HL-60/S4 treated with retinoic acid at 250 ng/mL for 4 days and 3 days (cell line): Measurements from ENCODE around the gene ZNF469.

ENCODE experiments used
- in situ Hi-C: fragments of 300-500 bp; cut with MboI; formaldehyde crosslinking; loops from 2 replicates; pipeline ENCODE4 v1.7.0; 2022; ENCODE audit warnings: low sequenced_read_pairs

ZNF469 gene

DNA sequence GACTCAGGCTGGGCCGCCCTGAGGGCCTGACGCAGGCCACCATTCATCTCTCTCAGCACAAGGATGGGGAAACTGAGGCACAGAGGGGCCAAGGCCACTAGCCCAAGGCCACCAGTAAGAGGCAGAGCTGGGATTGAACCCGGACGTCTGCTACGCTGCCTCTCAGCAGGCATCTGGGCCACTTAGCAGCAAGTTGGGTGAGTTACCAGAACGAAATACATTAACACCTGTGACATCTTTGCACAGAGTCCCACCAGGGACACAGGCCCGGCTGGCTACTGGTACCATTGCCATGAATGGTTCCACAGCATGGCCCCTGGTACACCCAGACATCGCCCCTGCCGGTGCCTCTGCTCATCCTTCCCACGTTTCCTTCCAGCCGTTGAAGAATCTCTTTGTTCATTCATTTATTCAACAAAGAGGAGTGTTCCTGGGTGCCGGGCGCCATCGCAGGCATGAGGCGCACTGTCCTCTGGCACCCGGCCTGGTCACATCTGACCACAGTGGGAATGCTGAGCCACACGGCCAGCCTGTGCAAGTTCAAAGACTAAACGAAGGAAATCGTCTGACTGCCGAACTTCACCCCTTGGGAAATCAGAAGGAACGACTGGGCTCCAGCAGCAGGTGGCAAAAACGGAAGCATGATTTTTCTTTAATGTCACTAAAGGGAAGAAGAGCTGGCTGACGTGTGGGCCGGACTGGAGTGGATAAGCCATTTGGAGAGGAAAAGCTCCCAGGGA, 7.4 kb upstream of the ZNF469 start:
- in situ Hi-C loops, result no loop called here

DNA sequence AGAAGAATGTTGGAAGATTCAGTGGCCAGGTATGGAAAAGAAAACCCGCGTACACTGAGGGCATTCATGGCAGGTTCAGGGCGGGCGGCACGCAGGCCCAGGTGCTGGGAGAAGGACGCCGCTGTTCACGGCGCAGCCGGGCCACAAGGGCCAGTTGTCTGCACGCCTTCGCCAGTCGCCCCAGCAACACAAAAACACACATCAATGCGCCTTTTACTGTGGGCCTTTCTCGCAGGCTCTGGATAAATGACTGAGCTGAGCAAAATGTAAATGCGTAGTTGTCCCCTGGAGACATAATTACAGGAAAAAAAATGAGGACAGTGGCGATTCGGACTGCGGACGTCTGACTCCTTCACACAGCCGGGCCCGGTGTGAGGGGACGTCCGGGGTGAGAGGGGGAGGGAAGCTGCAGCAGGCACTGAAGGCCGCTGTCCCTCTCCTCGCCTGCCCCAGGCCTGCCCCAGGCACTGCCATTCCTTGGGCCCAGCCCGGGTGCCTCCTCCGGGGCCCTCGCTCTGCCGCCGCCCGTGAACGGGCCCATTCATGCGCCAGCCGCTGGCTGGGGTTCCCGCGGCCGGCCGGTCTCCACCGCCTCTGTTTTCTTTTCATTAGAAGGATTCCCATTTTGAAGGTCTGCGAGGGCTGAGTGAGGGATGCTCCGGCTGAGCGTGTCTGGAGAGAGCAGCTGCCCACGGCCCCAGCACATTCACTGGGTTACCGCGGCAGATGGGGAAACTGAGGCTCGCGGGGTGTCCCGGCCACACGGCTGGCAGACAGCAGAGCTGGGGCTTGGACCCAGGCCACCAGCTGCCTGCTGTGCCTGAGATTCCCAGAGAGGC, 6.5 kb upstream of the ZNF469 start:
- in situ Hi-C loops, result no loop called here

DNA sequence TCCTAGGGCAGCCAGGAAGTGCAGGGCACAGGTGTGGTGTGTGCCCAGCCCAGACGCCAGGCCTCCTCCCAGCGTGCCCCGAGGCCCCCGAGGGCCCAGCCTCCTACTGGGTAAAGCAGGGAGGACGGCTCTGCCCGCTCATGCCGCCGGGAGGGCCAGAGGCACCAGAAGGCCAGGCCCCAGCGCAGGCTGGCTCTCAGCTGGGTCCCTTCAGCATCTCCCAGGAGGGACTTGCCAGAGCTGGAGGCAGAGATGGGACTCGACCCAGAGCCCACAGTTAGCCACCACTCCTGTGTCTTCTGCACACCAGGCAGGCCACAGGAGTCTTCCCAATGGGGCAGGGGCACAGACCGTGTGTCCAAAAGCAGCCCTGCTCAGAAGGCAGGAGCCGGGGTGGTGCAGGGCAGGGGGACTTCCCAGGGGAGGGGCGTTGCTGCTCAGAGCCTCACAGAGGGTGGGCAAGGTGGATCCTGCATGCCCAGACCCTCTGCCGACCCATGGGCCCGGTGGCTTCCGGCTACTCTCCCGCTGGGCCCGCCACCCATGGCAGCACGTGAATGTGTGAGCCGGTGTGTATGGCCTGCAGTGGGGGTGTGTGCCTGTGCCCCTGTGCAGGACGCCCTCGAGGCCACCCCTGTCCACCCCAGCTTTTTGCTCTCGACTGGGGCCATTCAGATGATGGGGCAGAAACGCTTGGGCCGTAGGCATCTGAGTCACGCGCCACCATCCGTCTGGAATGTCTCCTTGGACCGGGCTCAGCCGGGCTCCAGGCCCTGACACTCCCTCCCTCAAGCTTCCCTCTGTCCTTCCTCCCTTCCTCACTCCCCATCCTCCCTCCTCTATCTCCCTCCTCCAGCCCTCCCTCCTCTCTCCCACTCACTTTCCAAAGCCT, 5.7 kb upstream of the ZNF469 start:
- in situ Hi-C loops, result no loop called here

DNA sequence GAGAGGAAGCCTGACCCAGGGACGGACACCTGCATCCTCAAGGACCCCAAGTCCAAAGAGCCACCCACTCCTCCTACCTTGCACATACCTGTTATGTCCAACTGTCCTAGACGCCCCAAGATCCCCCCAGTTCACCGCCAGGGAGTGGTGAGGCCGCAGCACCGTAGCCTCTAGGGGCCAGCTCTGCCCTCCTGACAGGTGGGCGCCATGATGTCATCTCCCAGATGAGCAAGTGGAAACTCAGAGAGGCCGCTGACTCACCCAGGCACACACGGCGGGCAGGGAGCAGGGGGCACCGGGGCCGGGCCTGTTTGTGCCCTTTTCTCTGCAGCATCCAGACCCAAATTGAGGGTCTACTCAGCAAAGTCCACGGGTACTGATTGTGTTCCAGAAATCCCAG, 4.8 kb upstream of the ZNF469 start:
- in situ Hi-C loops, result no loop called here

DNA sequence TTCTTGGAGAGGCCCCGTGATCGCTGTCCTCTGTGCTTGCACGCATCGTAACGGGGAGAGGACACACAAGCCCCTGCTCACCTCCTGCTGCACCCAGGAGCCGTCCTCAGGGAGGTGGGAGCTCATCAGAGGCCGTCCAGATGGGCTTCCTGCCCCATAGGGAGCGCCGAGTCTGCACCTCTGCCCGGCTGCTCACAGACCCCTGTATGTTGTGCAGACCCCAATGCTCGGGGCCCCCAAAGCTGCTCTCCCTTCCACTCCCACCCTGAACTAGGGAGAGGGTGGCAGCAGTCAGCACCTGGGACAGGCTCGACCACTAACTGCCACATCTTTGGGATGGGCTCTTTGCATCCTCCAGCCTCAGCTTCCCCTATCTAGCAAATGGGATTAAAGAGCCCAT, 4.4 kb upstream of the ZNF469 start:
- in situ Hi-C loops, result no loop called here

DNA sequence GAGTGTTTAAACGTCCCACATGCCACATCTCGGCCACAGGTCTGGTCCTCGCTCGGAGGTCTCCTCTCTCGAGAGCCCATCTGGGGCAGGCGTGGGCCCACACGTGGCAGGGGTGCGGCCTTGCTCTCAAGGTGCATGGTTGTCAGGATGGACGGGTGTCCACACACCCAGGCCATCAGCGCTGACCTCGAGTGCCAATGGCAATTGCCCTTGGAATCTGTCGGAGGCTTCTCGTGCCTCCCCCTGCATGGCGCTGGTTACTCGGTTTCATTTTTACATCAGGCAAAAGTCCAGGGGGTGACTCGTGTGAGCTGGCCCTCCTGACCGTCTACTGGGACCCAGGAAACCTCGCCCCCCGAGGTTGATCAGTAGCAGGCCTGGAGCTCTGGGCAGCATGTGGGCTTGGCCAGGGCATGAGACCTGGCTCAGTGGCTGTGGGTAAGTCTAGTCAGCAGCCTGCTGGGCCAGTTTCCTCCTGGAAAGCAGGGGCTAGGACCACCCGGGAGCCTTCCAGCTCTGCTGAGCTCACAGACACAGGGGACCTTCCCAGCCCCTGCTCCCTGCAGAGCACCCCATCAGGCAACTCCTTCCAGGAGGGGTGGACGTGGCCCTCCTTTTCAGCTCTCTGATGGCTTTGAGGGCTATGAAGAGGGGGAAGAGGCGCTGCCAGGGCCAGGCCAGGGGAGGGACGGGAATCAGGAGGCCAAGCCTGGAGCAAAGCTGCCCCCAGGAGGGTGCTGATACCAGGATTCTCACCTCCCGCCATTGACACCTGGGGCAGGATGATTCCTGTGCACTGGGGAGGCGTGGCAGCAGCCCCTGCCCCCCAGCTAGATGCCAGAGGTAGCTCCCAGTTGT, 3.7 kb upstream of the ZNF469 start:
- in situ Hi-C loops, result no loop called here

DNA sequence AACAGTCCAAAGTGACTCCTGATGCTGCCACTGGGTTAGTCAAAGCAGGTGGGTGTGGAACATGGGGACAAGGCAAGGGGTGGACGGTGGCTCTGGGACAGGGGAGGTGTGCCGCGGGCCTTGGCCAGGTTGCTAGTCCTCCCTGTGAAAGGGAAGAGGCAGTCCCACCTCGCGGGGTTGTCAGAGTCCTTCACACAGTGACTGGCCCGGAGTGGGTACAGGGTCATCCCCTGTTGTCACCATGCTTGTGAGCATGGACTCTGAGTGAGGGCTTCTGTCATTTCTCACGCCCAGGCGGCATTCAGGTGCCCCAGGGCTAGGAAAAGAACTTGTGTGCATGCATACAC, 3.1 kb upstream of the ZNF469 start:
- in situ Hi-C loops, result no loop called here

DNA sequence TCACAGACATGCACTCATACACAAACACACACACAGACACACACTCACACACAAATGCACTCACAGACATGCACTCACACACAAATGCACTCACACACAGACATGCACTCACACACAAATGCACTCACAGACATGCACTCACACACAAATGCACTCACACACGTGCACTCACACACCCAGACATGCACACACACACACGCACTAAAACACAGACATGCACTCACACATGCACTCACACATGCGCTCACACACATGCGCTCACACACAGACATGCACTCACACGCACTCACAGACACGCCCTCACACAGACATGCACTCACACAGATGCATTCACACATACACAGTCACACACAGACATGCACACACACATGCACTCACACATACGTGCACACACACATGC, 2.7 kb upstream of the ZNF469 start:
- in situ Hi-C loops, result no loop called here

DNA sequence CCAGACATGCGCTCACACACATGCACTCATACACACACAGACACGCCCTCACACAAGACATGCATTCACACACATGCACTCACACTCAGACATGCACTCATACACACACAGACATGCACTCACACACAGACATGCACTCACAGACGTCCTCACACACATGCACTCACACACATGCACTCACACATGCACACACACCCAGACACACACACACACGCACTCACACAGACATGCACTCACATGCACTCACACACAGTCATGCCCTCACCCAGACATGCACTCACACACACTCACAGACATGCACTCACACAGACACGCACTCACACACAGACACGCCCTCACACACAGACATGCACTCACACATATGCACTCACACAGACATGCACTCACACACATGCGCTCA, 2.1 kb upstream of the ZNF469 start:
- in situ Hi-C loops, result no loop called here

DNA sequence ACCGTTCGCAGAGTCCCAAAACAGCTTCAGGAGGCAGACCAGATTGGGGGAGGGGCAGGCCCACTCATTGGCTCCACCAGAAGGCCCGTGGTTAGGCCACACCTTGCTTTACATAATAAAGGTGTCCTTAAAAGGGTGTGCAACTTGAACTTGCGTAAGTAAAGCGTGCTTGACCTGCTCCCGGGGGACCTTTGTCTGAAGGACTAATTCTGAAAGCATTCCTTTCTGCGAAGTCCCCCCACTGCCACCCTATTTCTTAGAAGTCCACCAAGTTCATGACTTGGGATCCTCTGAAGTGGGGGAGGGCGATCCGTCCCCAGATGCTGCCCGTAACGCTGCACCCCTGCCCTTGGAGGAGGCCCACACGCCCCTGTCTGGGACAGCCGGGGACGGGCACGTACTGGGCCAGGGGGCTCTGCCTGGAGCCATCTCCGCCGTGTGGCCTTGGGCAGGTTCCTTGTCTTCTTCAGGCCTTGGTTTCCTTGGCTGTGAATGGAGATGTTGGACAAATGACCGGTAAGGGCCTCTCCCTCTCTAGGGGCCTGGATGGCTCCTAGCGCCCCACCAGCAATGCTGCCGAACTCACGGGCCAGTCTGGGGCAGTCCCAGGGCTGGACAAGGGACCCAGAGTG, 823 bp upstream of the ZNF469 start:
- in situ Hi-C loops, result no loop called here

DNA sequence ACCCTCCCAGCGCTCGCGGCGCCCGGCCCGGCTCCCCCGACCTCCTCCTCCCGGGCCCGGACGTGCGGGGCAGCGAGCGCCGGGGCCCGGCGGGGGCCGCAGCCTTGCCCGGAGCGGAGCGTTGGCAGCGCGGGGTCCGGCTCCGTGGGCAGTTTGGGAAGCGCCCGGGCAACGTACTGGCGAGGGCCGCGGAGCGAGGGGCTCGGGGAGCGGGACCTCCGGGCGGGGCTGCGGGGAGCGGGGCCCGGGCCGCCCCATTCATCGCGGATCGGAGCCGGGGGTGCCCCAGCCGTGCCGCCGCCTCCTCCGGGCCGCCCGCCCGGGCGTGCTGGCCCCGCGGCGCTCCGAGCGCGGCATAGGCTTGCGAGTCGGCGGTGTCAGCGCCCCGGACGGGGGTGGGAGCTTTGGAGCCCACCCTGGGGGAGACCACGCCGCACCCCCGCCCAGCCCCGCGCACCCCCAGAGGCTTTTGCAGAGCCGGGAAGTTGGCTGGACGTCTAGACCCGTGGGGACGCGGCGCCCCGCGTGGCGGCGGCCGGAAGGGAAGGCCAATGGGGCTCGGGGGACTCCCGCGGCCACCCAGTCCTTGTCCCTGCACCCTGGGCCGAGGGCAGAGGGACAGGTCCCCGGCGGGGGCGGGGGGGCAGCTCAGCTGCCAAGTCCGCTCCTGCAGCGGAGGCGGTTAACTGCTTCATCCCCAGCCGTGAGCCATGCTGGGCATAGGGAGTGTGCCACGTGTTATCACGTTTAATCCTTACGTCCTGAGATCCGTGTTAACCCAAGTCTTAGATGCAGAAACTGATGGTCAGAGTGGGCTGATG, 852 bp downstream of the ZNF469 start:
- in situ Hi-C loops, result no loop called here

DNA sequence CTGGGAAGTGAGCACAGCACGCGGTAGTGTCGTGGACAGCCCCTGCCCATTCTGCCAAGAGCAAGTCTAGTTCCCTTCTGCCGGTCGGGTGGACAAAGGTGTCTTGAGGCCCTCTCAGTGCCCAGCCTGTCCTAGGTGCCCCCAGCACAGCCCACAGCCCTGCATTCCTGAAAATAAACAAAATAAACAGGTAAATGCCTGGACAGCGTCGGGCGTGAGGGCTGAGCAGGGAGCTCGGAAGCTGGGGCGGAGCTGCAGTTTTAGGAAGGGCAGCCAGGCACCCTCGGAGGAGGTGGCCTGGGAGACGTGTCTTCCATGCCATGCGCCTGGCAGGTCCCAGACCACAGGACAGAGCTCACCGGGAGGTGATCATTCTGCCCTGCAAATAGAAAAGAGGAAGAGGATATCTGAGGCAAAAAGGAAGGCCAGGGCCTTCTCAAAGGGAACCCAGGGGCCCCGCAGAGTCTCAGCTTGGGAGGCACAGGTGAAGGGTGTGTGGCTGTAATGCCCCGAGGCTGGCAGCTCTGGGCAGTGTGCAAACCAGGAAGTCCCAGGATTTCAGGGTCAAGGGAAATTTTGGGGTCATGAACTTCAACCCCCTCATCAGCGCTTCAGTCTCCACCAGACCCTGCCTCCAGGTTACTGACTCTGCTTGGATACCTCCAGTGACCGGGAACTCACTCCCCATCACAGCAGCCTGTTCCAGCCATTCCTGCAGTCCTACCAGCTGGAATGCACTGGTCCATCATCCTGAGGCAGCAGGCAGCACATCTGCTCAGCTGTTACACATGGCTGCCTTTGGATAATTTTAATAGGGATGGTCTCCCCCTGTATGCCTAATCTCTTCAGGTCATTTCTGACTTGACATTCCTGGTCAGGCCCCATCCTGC, 1.7 kb downstream of the ZNF469 start:
- in situ Hi-C loops, result no loop called here

DNA sequence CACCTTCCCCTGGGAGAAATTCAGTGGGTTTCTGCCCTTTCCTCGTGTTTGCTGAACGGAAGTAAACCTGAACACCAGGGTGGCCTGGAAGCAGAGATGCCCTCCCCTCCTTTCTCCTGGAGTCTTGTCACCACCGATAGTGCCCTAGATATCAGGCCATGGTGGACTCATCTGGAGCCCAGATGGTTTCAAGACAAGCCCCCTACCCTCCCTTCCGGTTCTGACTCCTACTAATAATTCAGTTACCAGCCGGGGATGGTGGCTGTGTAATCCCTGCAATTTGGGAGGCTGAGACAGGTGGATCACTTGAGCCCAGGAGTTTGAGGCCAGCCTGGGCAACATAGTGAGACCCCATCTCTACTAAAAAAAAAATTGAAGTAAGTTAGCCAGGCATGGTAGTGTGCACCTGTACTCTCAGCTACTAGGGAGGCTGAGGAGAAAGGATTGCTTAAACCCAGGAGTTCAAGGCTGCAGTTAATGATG, 2.4 kb downstream of the ZNF469 start:
- in situ Hi-C loops, result no loop called here

DNA sequence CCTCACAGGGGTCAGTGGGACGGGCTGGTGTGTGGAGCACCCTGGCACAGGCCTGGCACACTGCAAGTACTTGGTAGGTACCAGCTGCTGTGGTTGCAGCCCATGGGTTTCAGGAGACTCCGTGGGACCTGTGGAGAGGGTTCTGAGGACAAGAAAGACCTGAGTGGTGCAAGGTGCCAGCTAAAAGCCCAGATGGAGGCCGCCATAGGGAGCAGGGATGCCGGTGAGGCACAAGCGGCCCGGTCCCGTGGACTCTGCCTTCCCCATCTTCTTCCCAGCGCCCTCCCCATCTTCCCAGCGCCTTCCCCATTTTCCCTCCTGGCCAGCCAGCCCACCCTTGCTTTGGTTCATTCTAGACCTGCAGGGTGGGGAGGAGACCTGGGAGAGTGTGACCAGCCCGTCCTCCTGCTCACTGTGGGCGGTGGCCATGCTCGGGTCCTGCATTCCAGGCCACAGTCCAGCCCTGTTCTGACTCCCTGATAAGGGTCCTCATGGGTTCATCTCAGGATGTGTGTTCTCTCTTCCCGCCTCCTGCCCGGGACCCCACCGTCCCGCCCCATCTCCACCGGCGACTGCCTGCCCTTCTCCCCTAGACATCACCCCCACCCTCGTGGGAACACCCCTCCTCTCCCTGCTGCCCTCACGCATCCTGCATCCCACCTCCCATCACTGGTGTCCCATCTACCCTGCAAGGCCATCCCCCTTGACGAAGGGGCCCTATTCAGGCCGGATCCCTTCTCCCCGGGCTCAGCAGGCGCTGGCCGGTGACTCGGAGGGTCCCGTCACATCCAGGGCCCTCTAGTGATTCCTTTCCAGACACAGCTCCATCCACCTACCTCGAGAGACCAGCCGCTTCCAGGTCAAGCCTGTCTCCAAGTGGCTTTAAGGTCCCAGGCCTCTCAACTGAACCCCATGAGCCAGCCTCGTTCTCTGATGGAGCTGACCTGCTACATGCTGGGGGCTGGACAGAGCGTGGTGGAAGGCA, 3.4 kb downstream of the ZNF469 start:
- in situ Hi-C loops, result no loop called here

DNA sequence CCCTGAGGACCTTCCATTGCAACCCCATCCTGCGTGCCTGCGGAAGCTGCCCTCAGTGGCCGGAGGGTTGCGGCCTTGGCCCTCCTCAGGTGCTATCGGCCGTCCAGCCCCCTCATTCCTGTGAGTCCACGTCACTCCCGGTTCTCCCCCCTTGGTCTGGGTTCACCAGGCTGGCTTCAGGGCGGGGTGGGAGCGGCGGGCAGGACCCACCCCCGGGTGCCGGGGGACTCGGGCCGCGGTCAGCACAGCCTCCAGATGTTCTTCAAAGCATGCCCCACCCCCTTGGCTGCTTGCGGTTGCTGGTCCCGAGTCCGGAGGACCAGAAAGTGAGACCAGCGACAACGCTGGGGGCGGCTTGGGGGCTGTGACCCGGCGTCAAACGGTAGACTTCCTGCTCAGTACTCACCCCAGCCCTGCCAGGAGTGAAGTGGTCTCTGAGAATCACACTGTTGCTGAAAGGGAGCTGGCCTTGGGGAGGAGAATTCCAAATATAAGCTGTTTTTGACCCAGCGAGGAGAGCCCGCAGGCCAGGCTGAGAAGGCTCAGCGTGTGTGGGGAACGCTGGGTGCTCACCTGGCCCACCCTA, 4.5 kb downstream of the ZNF469 start:
- in situ Hi-C loops, result no loop called here

DNA sequence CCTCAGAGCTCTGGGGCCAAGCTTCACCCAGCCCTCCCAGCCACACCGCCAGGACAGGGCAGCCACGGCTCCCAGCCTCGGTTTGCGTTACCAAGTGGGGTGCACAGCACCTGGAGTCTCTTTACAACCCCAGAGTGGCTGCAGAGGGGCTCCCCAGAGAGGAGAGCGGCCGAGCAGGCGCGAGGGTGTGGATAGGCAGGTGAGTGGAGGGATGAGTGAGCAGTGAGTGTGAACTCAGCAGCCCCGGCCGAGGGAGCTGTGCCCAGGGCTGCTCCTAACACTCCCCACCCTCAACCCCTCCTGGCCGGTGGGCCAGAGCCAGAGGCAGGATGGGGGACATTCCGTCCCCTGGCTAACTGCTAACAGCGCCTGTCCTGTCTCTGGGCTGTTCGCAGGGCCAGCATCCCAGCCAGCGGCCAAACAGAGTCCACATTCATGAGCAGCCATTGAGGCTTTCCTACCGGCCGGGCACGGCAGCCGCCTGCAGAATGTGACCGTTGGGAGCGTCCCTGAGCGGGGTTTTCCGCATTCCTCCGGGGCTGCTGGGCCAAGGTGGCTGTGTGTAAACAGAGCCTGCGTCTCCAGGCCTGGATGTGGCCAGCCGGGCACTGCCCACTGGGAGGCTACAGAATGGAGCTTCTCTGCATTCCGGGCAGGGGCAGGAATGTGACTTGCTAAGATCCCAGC, 5.3 kb downstream of the ZNF469 start:
- in situ Hi-C loops, result no loop called here
